CD14-positive monocyte (primary cell): ENCODE measurements around the gene BFSP1. TPM values are rescaled to one million over a fixed set of nuclear protein-coding genes. Genes with fewer than 3 reads are reported as not detected.

Experiments
- DNase-seq, 3 donors: peaks; one replicate each; pipeline ENCODE4 v3.0.0-alpha.2; 2011 to 2022
- H2AFZ ChIP-seq: 2 replicates; pipeline ENCODE4 v1.6.0; 2012; ENCODE audit warnings: mild to moderate bottlenecking, low read depth, low read length, inconsistent platforms; ENCODE audit not compliant: insufficient read depth, poor library complexity, severe bottlenecking
- H3K27ac ChIP-seq, 2 donors: 1 replicate in 1 of 2; 2 replicates in 1 of 2; pipeline ENCODE4 v1.5.1; 2012 to 2013; ENCODE audit warnings: low read length in 2 of 2, control low read depth in 1 of 2, inconsistent platforms in 1 of 2, low read depth in 1 of 2, mild to moderate bottlenecking in 1 of 2
- H3K27me3 ChIP-seq, 2 donors: one replicate each; pipeline versions ENCODE4 v1.6.0 to v1.6.1; 2011 to 2013; ENCODE audit warnings: low read length in 2 of 2; ENCODE audit not compliant: control insufficient read depth in 2 of 2, insufficient read depth in 2 of 2
- H3K36me3 ChIP-seq, 2 donors: replicated peaks in 1 of 2; 1 replicate in 1 of 2; 2 replicates in 1 of 2; pipeline versions ENCODE4 v1.5.1 to v1.6.1; 2012 to 2013; ENCODE audit warnings: low read length in 2 of 2, control low read depth in 1 of 2, inconsistent platforms in 1 of 2, mild to moderate bottlenecking in 1 of 2; ENCODE audit not compliant: insufficient read depth in 2 of 2, control insufficient read depth in 1 of 2
- H3K4me1 ChIP-seq, 2 donors: 1 replicate in 1 of 2; 2 replicates in 1 of 2; pipeline versions ENCODE4 v1.5.1 to v1.6.1; 2012 to 2013; ENCODE audit warnings: low read length in 2 of 2, control low read depth in 1 of 2, inconsistent platforms in 1 of 2, mild to moderate bottlenecking in 1 of 2, moderate library complexity in 1 of 2; ENCODE audit not compliant: insufficient read depth in 2 of 2, control insufficient read depth in 1 of 2
- H3K4me2 ChIP-seq: replicated peaks from 2 replicates; pipeline ENCODE3; 2012; ENCODE audit warnings: low read length, moderate library complexity, mild to moderate bottlenecking; ENCODE audit not compliant: poor library complexity, severe bottlenecking; ENCODE audit errors: extremely low read depth
- H3K4me3 ChIP-seq, 3 experiments: fragments of 200-600 bp in 1 of 3; sonication (generic) in 1 of 3; replicated peaks in 1 of 3; 1 replicate in 2 of 3; 2 replicates in 1 of 3; pipeline ENCODE4 v1.5.1; 2011 to 2013; ENCODE audit warnings: low read length in 3 of 3, mild to moderate bottlenecking in 3 of 3, control low read depth in 2 of 3, low read depth in 2 of 3, inconsistent platforms in 1 of 3, moderate library complexity in 1 of 3
- H3K79me2 ChIP-seq: 2 replicates; pipeline ENCODE4 v1.6.0; 2012; ENCODE audit warnings: mild to moderate bottlenecking, control low read depth, inconsistent platforms, low read length, moderate library complexity; ENCODE audit not compliant: insufficient read depth
- H3K9ac ChIP-seq: 2 replicates; pipeline ENCODE4 v1.6.0; 2017; ENCODE audit warnings: low read length, mild to moderate bottlenecking; ENCODE audit not compliant: insufficient read depth, poor library complexity, severe bottlenecking
- H3K9me3 ChIP-seq, 2 donors: replicated peaks in 1 of 2; 1 replicate in 1 of 2; 2 replicates in 1 of 2; pipeline versions ENCODE4 v1.5.1 to v1.6.1; 2012 to 2013; ENCODE audit warnings: low read length in 2 of 2, control low read depth in 1 of 2; ENCODE audit not compliant: control insufficient read depth in 1 of 2, insufficient read depth in 1 of 2
- H4K20me1 ChIP-seq: 2 replicates; pipeline ENCODE4 v1.6.0; 2012; ENCODE audit warnings: mild to moderate bottlenecking, low read length, control low read depth, moderate library complexity; ENCODE audit not compliant: insufficient read depth
- H3K27ac Mint-ChIP-seq, 7 donors: one replicate each; pipeline ENCODE4 v1.8.0; 2020; ENCODE audit warnings: mild to moderate bottlenecking in 7 of 7, mixed read lengths in 7 of 7, moderate library complexity in 6 of 7, inconsistent platforms in 2 of 7
- H3K27me3 Mint-ChIP-seq, 3 donors: one replicate each; pipeline ENCODE4 v1.8.0; 2021 to 2022; ENCODE audit warnings: low read depth in 3 of 3, mild to moderate bottlenecking in 3 of 3, mixed read lengths in 3 of 3, moderate library complexity in 3 of 3, inconsistent platforms in 1 of 3
- H3K36me3 Mint-ChIP-seq, 2 donors: one replicate each; pipeline ENCODE4 v1.8.0; 2020; ENCODE audit warnings: mixed read lengths in 2 of 2, inconsistent platforms in 1 of 2, mild to moderate bottlenecking in 1 of 2
- H3K4me1 Mint-ChIP-seq: one replicate; pipeline ENCODE4 v1.8.0; 2020; ENCODE audit warnings: mild to moderate bottlenecking, mixed read lengths
- H3K4me3 Mint-ChIP-seq, 2 donors: one replicate each; pipeline ENCODE4 v1.8.0; 2020; ENCODE audit warnings: mild to moderate bottlenecking in 2 of 2, mixed read lengths in 2 of 2, moderate library complexity in 1 of 2
- H3K9me3 Mint-ChIP-seq, 7 donors: one replicate each; pipeline ENCODE4 v1.8.0; 2020 to 2022; ENCODE audit warnings: mixed read lengths in 7 of 7, mild to moderate bottlenecking in 6 of 7, moderate library complexity in 6 of 7, inconsistent platforms in 2 of 7
- WGBS: methylation state at CpG from one replicate; pipeline ENCODE4 v1.1.5; 2013; ENCODE audit warnings: missing lambda C conversion rate; ENCODE audit not compliant: insufficient coverage; 5-methylcytosine and 5-hydroxymethylcytosine counted together
- intact Hi-C, 2 donors: fragments of 100-400 bp; cut with micrococcal nuclease; formaldehyde crosslinking; loops; one replicate each; pipeline versions ENCODE4 v1.15.0 to v1.15.1; 2023
- polyA plus RNA-seq, 3 donors: library from polyadenylated mRNA; depleted of rRNA in 1 of 3; unstranded in 2 of 3; stranded (reverse) in 1 of 3; fragments of 300-500 nt in 2 of 3; fragments of >200 nt in 1 of 3; fragmentation: Illumina TruSeq in 2 of 3; gene quantifications; 1 replicate in 2 of 3; 2 replicates in 1 of 3; pipeline ENCODE4 v1.2.3, GENCODE V29; 2012 to 2021
- TF ChIP-seq, protein P1 (sequence below): fragments of 200-600 bp; IDR thresholded peaks from one replicate; pipeline ENCODE4 v1.8.0; 2022; ENCODE audit warnings: antibody characterized with exemption, mild to moderate bottlenecking

Gene BFSP1
- polyA plus RNA-seq, 3 donors: not detected

DNA sequence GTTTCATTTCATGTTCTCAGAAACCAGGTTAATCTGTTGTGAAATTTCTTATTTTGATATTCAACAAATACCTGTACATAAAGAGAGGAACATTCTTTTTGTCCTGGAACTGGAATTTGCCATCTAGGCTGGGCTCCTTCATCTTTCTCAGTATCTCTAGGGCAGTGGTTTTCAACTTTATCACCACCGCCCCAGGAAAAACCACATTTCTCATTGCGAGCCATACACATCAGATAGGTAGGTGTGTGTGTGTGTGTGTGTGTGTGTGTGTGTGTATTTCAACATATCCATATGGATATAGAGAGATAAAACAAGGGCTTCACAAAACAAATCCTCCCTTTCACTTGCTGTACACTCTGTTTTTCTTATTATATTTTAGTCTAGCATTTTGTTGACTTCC is 24.1 kb downstream of the BFSP1 start:
- peaks cover 0 to 9% (median 3%) of the 10 kb centered on the region in 3 donors for H3K27me3 Mint-ChIP-seq
- peaks cover 15 to 20% of the 10 kb centered on the region in 2 donors for H3K4me1 ChIP-seq
- no peaks in the 10 kb centered on the region for H3K36me3 Mint-ChIP-seq
- no peak overlapping the region for H3K4me3 ChIP-seq
- intact Hi-C loops: loop anchor here (5.0 to 10.0 kb wide), 6 partner anchors 85 to 768 kb away; no protein-coding TSS in a partner anchor
- no peak overlapping the region for H2AFZ ChIP-seq
- no peaks in the 10 kb centered on the region for H3K9me3 ChIP-seq
- no peaks in the 10 kb centered on the region for H3K27me3 ChIP-seq
- WGBS: no CpG with 5 or more reads among the region's 2 CpGs
- H3K4me2 ChIP-seq: no peak overlapping the region
- H3K9ac ChIP-seq: no peak overlapping the region
- H3K9me3 Mint-ChIP-seq: peaks cover 0 to 2% (median 0%) of the 10 kb centered on the region in 7 donors
- no peak overlapping the region for H3K27ac ChIP-seq
- no peaks in the 10 kb centered on the region for H4K20me1 ChIP-seq
- no peaks in the 10 kb centered on the region for H3K36me3 ChIP-seq
- H3K27ac Mint-ChIP-seq: no peak overlapping the region
- no peak overlapping the region for H3K4me3 Mint-ChIP-seq
- H3K4me1 Mint-ChIP-seq: peaks cover 17% of the 10 kb centered on the region
- TF ChIP-seq, protein P1, sequence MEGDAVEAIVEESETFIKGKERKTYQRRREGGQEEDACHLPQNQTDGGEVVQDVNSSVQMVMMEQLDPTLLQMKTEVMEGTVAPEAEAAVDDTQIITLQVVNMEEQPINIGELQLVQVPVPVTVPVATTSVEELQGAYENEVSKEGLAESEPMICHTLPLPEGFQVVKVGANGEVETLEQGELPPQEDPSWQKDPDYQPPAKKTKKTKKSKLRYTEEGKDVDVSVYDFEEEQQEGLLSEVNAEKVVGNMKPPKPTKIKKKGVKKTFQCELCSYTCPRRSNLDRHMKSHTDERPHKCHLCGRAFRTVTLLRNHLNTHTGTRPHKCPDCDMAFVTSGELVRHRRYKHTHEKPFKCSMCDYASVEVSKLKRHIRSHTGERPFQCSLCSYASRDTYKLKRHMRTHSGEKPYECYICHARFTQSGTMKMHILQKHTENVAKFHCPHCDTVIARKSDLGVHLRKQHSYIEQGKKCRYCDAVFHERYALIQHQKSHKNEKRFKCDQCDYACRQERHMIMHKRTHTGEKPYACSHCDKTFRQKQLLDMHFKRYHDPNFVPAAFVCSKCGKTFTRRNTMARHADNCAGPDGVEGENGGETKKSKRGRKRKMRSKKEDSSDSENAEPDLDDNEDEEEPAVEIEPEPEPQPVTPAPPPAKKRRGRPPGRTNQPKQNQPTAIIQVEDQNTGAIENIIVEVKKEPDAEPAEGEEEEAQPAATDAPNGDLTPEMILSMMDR: no peak
- no peak for DNase-seq
- no peaks in the 10 kb centered on the region for H3K79me2 ChIP-seq

DNA sequence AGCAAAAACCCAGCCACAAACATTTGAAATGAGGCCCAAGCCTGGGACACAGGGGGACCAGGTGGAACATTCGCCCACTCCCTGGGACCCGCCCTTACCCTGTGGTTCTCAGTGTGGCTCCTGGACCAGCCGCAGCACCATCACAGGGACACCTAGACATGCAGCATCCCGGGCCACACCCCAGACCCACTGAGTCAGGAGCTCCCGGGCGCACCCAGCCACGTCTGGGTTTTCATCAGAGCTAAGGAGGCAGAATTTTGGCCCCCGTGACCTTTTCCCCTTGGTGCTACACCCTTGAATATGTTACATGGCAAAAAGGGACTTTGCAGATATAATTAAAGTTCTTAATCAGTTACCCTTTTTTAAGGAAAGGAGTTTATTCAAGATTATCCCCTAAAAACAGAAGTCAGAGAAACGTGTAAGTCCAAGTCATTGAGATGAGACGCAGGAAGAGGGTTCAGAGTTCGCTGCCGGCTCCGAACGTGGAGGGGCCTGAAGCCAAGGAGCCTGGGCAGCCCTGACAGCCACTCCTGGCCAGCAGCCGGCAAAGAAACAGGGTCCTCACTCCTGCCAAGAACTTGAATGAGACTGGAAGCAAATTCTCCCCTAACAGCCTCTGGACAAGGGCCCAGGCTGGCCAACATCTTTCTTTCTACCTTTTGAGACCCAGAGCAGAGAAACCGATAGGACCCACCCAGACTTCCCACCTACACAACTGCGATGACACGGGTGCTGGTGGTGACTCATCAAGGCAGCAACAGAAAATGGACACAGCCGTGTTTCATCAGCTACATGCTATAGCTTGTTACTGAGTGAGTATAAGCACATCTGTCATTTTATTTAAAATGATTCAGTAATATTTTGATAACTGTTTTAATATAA is 25.3 kb downstream of the BFSP1 start:
- TF ChIP-seq, protein P1: no peak
- peaks cover 17% of the 10 kb centered on the region for H3K4me1 Mint-ChIP-seq
- peaks cover 15 to 20% of the 10 kb centered on the region in 2 donors for H3K4me1 ChIP-seq
- no peaks in the 10 kb centered on the region for H3K27me3 ChIP-seq
- peak overlapping the region; percentile 45 to 88 (median 80) for H3K27ac Mint-ChIP-seq
- DNase-seq: peak in 2 of 3 donors; percentile 3 to 21
- peaks cover 2 to 13% (median 3%) of the 10 kb centered on the region in 3 donors for H3K27me3 Mint-ChIP-seq
- 51% methylated on average over 11 of the region's 19 CpGs for WGBS
- intact Hi-C loops: loop anchor here (5.0 to 10.0 kb wide), 6 partner anchors 86 to 769 kb away; no protein-coding TSS in a partner anchor
- H3K4me3 ChIP-seq: peak overlapping the region in 2 of 3 experiments; percentile 52 to 89
- peak overlapping the region; percentile 100 for H3K4me2 ChIP-seq
- peaks cover 0 to 2% (median 0%) of the 10 kb centered on the region in 7 donors for H3K9me3 Mint-ChIP-seq
- H3K4me3 Mint-ChIP-seq: peak overlapping the region; percentile 88 to 96
- no peaks in the 10 kb centered on the region for H3K79me2 ChIP-seq
- H3K27ac ChIP-seq: peak overlapping the region; percentile 3 to 60
- no peaks in the 10 kb centered on the region for H4K20me1 ChIP-seq
- H3K36me3 ChIP-seq: no peaks in the 10 kb centered on the region
- H3K36me3 Mint-ChIP-seq: no peaks in the 10 kb centered on the region
- no peaks in the 10 kb centered on the region for H3K9me3 ChIP-seq
- H2AFZ ChIP-seq: peak overlapping the region; percentile 82
- peak overlapping the region; percentile 42 for H3K9ac ChIP-seq
